Activated CD4-positive, alpha-beta T cell treated with anti-CD3 and anti-CD28 coated beads for 24 hours (primary cell): ENCODE data around the gene PTPN18.

Experiments
- DNase-seq, 2 donors: peaks; one replicate each; pipeline ENCODE4 v3.0.0-alpha.2; 2020; ENCODE audit warnings: low read depth in 2 of 2

Gene PTPN18

DNA sequence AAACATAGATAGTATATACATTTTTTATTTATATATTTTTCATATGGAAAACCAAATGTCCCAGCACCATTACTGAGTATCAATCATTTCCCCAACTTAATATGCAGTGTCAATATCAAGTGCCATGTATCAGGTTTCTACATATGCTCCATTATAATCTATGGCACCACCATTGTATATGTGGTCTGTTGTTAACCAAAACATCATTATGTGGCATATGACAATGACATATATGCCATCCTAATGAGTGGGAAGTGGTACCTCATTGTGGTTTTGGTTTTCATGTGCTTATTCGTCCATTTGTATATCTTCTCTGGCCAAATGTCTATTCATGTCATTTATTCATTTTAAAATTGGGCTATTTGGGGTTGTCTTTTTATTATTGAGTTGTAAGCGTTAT, 9.2 kb downstream of the PTPN18 start:
- DNase-seq, result no peak

DNA sequence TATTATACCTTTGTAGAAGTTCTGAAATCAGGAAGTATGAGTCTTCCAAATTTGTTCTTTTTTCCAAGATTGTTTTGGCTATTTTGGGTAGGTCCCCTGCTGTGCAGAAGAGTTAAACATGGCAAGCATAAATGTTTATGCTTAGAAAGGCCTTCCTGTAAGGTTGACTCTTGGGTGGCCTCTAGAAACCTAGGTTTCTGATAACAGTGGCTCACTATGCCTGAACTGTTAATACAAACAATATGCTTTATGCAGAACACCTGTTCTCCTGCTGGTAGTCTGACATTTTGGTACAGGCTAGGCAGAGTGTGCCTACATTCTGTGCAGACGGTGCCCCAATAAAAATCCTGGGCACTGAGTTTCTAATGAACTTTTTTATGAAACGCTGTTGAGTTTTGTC, 10.1 kb downstream of the PTPN18 start:
- DNase-seq, result no peak

DNA sequence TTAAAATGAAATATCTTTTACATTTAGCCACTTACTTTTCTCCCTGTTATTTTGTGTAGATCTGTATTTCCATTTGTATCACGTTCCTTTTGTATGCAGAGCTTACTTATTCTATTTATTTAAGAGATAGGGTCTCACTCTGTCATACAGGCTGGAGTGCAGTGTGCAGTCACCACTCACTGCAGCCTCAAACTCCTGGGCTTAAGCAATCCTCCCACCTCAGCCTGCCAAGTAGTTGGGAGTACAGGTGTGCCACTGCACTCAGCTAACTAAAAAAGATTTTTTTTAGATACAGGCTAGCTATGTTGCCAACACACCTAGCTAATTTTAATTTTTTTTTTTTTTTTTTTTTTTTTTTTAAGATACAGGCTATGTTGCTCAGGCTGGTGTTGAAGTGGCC, 10.9 kb downstream of the PTPN18 start:
- DNase-seq, result no peak

DNA sequence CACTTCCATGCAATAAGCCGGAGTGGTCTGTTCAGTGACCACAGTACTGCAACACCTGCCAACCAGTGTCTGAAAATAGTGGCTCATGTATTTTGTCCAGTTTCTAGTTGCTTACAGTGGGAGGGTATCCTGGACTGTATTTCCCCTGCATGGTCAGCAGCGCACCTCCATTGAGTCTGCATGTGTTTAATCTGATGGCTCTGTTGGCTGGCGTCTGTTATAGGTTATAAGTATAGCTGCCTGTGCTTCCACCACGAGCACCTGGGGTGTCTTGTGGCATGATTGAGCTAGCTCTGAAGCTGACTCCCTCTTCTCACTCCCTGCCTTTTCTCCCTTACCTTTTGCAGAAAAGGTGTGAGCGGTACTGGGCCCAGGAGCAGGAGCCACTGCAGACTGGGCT, 12.9 kb downstream of the PTPN18 start:
- no peak for DNase-seq

DNA sequence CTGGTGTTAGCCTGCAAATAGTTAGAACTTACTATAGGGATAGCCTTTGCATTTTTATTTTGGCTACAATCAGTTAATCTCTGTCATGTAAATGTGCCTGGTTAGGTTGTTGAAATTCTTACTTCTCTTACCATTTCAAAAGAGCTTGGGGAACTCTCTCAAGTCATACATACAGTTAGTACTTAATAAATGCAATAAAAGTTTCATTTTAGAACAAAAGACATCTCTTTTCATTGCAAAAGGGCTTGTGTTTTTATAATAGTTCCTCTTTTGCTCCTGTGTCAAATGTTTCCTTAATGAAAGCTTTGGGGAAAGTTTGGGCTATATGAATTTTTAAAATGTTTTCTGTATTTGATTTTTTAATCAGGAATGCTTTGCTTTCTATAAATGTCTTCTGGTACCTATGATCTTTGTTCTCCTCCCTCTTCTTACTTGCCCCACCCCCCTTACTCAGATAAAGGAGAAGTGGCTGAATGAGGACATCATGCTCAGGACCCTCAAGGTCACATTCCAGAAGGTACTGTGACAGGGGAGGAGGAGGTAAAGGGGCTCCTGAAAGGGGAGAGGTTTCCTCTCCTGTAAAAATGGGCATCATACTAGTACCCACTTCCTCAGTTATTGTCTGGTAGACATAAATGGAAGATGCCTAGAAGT, 13.6 kb downstream of the PTPN18 start:
- no peak for DNase-seq

DNA sequence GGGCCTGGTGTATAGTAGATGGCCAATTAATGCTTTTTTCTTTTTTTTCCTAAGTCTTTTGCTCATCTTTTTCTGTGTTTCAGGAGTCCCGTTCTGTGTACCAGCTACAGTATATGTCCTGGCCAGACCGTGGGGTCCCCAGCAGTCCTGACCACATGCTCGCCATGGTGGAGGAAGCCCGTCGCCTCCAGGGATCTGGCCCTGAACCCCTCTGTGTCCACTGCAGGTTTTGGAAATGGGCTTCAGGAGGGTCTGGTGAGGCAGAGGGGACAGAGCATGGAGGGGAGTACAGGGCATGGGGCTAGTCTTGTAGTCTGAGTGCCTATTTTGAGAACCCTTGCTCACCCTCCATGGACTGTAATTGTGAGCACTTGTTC, 14.1 kb downstream of the PTPN18 start:
- DNase-seq, result no peak

DNA sequence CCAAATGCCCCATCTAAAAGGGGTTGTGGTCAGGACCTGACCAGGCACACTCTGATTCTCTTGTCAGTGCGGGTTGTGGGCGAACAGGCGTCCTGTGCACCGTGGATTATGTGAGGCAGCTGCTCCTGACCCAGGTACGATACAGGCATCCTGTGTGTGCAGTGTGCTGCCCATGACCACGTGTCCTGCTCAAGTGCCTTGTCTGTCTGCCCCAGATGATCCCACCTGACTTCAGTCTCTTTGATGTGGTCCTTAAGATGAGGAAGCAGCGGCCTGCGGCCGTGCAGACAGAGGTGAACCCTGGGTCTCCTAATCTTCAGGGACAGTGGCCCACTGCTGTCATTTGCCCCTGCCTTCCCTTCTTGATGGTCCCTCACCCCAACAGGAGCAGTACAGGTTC, 14.6 kb downstream of the PTPN18 start:
- no peak for DNase-seq

DNA sequence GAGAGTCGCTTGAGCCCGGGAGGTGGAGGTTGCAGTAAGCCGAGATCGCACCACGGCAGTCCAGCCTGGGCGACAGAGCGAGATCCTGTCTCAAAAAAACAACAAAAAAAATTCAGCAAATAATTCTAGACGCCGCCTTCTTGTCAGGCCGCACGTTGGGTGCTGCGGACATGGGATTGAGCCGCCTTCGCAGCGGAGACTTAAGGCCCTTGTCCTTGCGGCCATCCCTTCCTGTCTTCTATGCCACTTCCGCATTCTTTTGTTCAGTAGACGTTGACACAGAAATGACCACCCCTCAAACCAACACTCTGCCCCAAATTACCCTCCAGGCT, 15.8 kb downstream of the PTPN18 start:
- DNase-seq, result no peak

DNA sequence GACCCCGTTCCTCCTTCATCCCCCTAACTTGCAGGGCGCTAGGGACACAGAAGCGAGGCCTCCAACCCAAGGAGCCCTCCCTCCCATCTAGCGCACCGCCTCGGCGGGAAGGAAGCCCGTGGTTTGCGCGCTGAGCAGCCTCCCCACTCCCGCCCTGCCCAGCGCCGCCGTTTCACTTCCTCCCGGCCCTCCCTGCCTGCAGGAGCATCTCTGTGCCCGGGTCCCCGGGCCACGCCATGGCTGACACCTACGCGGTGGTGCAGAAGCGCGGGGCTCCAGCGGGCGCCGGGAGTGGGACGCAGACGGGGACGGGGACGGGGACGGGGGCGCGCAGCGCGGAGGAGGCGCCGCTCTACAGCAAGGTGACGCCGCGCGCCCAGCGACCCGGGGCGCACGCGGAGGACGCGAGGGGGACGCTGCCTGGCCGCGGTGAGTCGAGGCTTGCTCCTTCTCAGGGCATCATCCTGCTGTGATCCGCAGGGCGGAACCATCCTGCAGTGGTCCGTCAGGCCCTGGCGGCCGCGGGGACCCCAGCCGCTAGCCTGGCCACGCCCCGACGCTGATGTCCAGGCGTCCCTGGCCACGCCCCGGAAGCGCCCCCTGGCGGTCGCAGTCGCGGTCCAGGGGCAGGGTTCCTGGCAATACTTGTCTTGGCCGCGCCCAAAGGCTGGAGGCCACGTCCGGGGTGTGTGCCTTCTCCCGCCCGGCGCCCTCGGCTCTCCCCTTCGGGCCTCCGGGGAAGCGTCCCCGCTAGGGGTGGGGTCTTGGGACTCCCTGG, 16.4 kb downstream of the PTPN18 start:
- DNase-seq, result peak; percentile 57 to 73

DNA sequence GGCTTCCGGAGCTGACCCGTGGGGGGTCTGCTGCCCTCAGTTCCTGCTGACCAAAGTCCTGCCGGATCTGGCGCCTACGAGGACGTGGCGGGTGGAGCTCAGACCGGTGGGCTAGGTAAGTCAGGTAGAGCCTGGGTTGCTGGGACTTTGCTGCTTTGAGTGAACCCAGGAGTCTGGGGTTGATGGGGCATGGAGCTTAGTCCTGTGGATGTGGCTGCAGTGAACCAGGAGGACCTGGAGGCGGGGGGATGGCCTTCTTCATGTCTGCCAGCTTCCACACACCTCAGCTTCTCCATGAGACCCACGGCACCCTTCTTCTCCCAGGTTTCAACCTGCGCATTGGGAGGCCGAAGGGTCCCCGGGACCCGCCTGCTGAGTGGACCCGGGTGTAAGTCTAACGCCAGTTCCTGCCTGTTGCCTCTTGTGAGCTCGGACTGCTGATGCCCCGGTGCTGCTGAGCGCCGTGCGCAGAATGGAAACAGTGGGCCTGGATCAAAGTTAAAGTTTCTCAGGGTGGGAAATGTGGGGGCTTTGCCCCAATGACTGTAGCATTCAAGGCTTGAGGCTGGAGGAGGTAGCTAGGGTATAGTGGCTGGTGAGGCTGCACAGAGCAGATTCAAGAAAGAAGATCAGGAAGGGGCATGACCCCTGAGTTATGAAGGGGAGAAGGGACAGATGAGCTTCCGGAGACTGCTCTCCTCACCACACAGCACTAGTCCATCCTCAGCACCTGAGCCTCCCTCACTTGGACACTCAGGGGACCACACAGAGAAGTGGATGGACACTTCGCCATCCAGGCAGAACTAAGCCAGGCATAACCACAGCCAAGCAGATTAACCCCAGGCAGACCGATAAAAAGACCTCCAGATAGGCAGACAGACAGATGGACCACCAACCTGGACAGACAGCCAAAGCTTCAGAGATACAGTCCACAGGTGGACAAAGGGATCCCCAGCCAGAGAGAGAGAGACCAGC, 17.3 kb downstream of the PTPN18 start:
- no peak for DNase-seq

DNA sequence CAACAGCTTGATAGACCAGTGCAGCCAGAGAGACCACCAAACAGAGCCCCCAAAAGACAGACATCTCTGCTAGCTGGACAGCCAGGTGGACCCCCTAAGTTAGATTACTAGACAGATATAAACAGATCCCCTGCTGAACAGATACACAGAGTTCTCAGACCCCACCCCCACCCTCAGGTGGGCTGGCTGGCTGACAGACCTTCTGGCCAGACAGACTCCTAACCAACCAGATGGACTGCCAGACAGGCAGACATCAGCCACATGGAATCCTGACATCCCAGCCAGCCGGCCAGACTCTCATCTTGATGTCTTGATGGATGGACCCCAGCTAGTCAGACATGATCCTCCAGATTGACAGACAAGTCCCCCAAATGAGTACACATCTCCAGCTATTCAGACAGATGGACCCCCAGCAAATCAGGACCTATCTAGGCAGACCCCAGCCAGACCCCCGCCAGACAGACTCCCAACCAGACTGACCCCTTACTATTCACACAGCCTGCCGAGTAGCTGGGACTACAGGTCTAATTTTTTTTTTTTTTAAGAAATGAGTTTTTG, 18.0 kb downstream of the PTPN18 start:
- DNase-seq, result no peak

DNA sequence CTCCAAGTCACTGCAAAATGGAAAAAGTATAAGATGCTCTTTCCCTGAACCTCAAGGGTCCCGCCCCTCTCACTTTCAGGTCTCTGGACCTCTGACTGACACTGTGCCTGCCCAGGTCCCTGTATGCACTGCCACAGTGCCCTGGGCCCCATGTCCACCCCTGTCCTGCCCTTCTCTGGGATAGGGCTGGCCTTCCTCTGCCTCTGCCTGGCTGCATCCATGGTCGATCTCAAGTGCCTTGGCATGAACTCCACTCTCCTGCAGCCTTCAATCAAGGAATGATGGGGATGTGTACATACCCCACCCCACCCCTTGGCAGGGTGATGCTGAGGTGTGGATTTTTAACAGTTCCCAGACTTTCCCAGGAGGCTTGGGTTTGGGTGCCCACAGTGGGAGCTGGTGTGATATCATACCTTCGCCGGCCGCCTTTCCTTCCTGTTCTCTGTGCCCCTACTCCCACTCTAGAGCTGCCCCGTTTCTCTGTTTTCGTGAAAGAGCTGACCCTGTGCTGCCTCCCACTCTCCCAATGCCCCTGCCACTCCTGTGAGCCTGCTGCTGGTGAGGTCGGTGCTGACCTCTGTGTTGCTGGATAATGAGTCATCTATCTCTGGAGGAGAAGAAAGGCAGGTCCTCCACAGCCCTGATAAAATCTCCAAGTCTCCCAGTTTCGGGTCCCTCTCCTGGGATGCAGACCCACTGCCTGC, 18.9 kb downstream of the PTPN18 start:
- no peak for DNase-seq

DNA sequence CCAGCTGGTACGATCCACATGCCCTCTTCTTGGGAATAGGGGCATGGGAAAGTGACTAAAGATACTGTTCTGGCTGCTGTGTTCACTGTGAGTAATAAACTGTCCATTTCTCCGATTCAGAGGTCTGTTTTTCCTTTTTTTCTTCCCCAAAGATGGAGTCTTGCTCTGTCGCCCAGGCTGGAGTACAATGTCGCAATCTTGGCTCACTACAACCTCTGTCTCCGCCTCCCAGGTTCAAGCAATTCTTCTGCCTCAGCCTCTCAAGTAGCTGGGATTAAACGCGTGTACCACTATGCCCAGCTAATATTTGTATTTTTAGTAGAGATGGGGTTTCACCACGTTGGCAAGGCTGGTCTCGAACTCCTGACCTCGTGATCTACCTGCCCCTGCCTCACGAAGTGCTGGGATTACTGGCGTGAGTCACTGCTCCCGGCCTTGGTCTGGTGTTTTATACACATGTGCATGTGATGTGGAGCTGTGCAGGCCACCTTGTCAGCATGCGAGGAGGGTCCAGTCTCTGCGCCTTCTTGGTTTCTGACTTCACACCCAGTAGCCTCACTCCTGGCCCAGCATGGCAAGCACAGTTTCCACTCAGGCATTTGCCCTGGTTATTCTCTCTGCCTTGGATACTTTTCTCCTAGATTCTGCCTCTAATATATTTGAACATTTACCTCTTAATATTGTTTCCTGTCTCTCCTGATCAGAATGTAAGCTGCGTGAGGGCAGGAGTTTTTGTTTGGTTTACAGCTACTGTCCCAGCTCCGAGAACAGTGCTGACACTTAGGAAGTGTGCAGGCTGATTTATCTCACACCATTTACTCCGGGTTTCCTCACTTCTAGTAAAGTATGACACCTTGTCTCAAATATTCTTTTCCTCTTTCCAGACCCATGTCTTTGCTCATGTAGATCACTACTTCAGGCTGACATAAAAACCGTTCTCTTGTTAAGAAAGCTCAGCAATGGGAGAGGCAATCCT, 19.7 kb downstream of the PTPN18 start:
- DNase-seq, result no peak

DNA sequence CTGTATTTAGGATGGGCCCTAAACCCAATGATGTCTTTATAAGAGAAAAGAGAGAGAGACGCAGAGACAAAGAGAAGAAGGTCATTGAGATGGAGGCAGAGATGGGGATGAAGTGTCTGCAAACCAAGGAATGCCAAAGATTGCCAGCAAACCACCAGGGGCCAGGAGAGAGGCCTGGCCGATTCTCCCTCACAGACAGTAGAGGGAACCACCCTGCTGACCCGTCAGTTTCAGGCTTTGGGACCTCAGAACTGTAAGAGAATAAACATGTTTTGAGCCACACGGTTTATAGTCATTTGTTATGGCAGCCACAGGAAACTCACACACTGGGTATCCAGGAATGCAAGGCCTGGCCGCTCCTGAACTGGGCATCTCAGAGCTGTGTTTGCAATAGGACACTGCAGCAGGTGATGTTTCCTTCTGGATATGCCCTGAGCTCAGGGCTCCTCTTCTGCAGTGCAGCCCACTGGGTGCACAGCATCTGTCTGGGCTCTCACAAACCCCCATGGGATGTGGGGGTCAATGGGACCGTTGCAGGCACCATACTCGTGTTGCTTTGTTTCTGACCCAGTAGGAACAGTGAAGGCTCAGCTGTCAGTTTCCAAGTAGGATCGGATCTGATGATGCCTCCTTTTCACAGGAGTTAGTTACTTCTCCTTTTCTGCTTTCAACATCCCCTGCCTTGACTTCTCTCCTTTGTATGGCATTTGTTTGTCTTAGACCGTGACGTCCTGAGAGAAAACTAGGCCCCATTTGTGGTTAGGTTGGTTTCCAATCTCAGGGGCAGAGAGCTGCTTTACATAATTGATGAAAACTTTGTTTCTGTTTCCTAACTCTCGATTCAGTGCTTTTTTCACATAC, 20.8 kb downstream of the PTPN18 start:
- no peak for DNase-seq

DNA sequence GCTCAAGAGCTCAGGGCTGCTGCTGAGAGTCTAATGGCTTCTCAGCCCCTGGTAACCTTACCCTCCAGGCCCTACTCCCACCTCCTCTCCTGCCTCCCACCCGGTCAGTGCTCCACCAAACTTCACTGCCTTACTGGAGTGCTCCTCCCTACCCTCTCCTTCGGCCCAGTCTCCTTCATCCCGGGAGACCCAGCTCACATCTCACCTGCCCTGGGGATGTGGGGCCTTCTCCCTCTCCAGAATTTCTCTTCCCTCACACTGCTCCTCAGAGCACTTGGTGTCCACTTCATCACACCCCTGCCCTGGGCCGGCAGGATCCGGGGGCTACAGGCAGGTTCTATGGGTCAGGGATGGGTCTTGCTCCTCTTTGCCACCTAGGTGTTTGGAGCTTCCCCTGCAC, 21.6 kb downstream of the PTPN18 start:
- DNase-seq, result no peak

DNA sequence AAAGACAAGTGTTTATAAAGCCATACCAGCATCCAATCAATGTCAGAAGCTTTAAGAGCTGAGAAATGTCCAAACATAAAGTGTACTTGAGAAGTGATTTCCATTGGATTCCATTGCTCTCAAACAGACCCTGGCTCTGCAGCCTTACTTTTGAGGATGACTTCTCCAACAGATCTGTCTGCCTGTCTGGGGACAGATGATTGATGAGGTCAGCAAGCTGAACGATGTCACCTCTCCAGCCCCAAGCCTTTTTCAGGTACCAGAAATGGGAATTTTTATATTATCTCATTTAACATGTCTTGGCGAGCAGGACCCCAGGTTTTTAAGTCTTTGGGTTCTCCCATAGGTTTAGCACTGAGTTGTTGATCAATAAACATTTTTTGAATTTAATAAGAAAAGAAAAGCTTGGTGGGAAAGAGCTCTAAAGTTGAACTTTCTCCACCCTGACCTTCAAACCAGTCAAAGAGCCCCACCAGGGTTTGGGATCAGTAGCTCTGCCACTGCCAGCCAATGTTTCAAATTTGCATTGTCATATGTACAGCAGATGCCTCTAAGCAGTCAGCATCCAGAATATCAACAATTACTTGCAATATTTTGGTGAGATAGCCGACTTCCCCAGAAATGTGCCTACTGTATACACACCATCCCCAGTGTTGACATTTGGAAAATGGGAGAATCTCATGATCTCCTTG, 22.5 kb downstream of the PTPN18 start:
- no peak for DNase-seq

DNA sequence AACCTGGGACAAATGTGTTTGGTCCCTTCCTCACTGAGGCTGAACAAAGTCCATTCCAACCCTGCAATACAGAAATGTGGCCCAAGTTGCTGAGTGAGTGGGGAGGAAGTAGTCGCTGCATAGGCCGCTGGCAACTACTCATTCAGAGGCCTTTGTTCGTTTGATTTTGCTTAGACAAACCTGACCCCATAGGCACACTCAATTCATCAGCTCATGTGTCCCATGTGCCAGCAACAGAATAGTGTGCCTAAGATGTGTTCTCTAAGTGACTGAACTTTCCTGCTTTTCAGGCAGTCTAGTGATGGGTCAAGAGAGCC, 23.0 kb downstream of the PTPN18 start:
- DNase-seq, result no peak

DNA sequence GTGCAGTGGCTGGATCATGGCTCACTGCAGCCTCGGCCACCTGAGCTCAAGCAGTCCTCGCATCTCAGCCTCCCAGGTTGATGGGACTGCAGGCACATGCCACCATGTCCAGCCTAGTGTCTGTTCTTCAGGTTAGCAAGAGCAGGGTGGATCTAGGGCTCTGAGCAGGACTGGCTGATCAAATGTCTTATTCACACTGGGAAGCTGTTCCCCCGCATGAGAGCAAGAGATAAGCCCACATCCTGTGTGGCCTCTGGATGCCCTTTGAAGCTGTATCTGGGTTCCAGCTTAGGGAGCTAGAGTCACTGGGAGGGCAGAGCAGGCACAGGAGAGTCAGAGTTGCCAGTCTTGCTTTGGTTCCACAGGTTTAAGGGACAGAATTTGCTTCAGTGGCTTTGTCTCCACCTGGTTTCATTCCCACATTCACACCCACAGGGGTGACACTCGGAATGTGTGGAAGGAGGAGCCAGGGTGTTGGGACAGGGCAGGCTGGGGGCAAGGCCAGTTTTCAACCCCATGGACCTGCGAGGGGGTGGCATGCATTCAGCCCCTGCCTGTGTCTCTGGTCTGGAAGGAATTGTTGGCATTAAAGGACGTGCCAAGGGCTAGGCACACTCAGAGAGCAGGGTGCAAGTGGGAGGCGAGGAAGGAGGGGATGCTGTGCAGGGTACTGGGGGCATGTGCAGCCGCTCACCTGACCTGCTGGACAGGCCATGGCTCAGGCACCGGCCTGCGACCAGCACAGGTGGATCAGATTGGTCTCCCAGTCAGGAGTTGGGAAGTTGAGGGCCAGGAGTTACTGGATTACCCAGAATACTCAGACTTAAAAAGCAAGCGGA, 24.5 kb downstream of the PTPN18 start:
- no peak for DNase-seq
